Measurements from ENCODE around the gene INA. TPM values are rescaled to one million over a fixed set of nuclear protein-coding genes. Genes with fewer than 3 reads are reported as not detected.

Gene INA
- polyA plus RNA-seq, 1 donor = 16.9 TPM

Other genes starting within 250 kb of the INA start
- gene NT5C2, start 83.9 kb upstream of the INA start, polyA plus RNA-seq = 63.9 TPM
- gene RPEL1, start 31.3 kb upstream of the INA start, polyA plus RNA-seq = 0.09 TPM
- gene PCGF6, start 74.0 kb downstream of the INA start, polyA plus RNA-seq = 7.9 TPM
- 5.9 TPM for gene TAF5, start 90.8 kb downstream of the INA start, polyA plus RNA-seq
- 290 TPM for gene ATP5MK, start 119.3 kb downstream of the INA start, polyA plus RNA-seq
- gene PDCD11, start 119.5 kb downstream of the INA start, polyA plus RNA-seq = 23.8 TPM
- gene CALHM2, start 175.2 kb downstream of the INA start, polyA plus RNA-seq = 8.4 TPM
- gene CALHM1, start 181.8 kb downstream of the INA start, polyA plus RNA-seq = 0.04 TPM
- gene CALHM3, start 202.1 kb downstream of the INA start, polyA plus RNA-seq = 0.13 TPM
- gene NEURL1, start 216.6 kb downstream of the INA start, polyA plus RNA-seq = 34.9 TPM